SK-N-SH (cell line): ENCODE results near the gene ADAMTS9.

Source experiments
- MEF2A ChIP-seq: IDR thresholded peaks from 2 replicates; pipeline ENCODE4 v1.4.0; 2012; ENCODE audit warnings: low read depth, borderline replicate concordance
- TAF1 ChIP-seq: IDR thresholded peaks from 2 replicates; pipeline ENCODE4 v1.6.1; 2012; ENCODE audit warnings: low read depth, mild to moderate bottlenecking, low read length, moderate library complexity, borderline replicate concordance
- TEAD4 ChIP-seq: IDR thresholded peaks from 2 replicates; pipeline ENCODE4 v1.4.0; 2012; ENCODE audit warnings: mild to moderate bottlenecking, borderline replicate concordance; ENCODE audit not compliant: insufficient read depth
- TF ChIP-seq, protein P1 (sequence below): fragments of 200-600 bp; sonication (generic); IDR thresholded peaks from 2 replicates; pipeline ENCODE4 v1.6.1; 2017; ENCODE audit warnings: antibody characterized with exemption, mild to moderate bottlenecking, moderate library complexity

DNA sequence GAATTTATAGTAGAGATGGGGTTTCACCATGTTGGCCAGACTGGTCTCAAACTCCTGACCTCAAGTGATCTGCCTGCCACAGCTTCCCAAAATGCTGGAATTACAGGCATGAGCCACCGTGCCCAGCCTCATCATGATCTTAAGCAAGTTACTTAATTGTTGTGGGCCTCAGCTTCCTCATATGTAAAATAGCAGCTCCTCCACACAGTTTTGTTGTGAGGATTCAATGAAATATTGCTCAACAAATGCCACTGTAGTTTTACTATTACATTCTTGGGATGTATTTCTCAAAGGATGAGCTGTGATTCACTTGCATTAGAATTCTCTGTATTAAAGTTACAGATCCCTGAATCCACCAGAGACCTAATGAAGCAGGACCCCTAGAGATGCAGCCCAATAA lies 168.8 kb downstream of the ADAMTS9 start:
- TF ChIP-seq TEAD4 (no peak), TAF1 (no peak), MEF2A (no peak)
- TF ChIP-seq, protein P1, sequence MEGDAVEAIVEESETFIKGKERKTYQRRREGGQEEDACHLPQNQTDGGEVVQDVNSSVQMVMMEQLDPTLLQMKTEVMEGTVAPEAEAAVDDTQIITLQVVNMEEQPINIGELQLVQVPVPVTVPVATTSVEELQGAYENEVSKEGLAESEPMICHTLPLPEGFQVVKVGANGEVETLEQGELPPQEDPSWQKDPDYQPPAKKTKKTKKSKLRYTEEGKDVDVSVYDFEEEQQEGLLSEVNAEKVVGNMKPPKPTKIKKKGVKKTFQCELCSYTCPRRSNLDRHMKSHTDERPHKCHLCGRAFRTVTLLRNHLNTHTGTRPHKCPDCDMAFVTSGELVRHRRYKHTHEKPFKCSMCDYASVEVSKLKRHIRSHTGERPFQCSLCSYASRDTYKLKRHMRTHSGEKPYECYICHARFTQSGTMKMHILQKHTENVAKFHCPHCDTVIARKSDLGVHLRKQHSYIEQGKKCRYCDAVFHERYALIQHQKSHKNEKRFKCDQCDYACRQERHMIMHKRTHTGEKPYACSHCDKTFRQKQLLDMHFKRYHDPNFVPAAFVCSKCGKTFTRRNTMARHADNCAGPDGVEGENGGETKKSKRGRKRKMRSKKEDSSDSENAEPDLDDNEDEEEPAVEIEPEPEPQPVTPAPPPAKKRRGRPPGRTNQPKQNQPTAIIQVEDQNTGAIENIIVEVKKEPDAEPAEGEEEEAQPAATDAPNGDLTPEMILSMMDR: no peak
